CD4-positive, alpha-beta T cell treated with Interleukin-6 for 4 hours (primary cell): ENCODE measurements around the gene TRIO.

ENCODE experiments used
- DNase-seq: peaks from one replicate; pipeline ENCODE4 v3.0.0-alpha.2; 2020; ENCODE audit warnings: mixed read lengths

The TRIO gene

GRCh38 chr5:14337593-14337992 is 194.5 kb downstream of the TRIO start:
- no peak for DNase-seq

GRCh38 chr5:14339468-14339867 is 196.3 kb downstream of the TRIO start:
- no peak for DNase-seq

- DNase-seq: no peak
Measured at GRCh38 chr5:14341571-14342230, 198.6 kb downstream of the TRIO start.

- DNase-seq: no peak
Measured at GRCh38 chr5:14342306-14342705, 199.2 kb downstream of the TRIO start.

GRCh38 chr5:14343376-14343775 is 200.2 kb downstream of the TRIO start:
- no peak for DNase-seq

GRCh38 chr5:14347522-14347921 is 204.4 kb downstream of the TRIO start:
- no peak for DNase-seq

GRCh38 chr5:14348142-14348541 is 205.0 kb downstream of the TRIO start:
- DNase-seq: no peak

GRCh38 chr5:14349029-14349428 is 205.9 kb downstream of the TRIO start:
- no peak for DNase-seq

GRCh38 chr5:14351086-14351661 is 208.0 kb downstream of the TRIO start:
- DNase-seq: no peak

GRCh38 chr5:14351845-14352712 is 208.9 kb downstream of the TRIO start:
- peak; percentile 63 for DNase-seq

- DNase-seq: no peak
Measured at GRCh38 chr5:14353726-14354474, 210.8 kb downstream of the TRIO start.

GRCh38 chr5:14355391-14355790 is 212.2 kb downstream of the TRIO start:
- DNase-seq: no peak

- DNase-seq: no peak
Measured at GRCh38 chr5:14356305-14356704, 213.2 kb downstream of the TRIO start.

- no peak for DNase-seq
Measured at GRCh38 chr5:14357441-14357840, 214.3 kb downstream of the TRIO start.

- no peak for DNase-seq
Measured at GRCh38 chr5:14357851-14358250, 214.7 kb downstream of the TRIO start.

- DNase-seq: no peak
Measured at GRCh38 chr5:14358536-14358935, 215.4 kb downstream of the TRIO start.

GRCh38 chr5:14359069-14360043 is 216.2 kb downstream of the TRIO start:
- DNase-seq: no peak

GRCh38 chr5:14362491-14362890 is 219.3 kb downstream of the TRIO start:
- no peak for DNase-seq

GRCh38 chr5:14364096-14364495 is 221.0 kb downstream of the TRIO start:
- no peak for DNase-seq

- DNase-seq: peak; percentile 13
Measured at GRCh38 chr5:14364576-14365472, 221.7 kb downstream of the TRIO start.
